Natural killer cell (primary cell): ENCODE data around the gene ATP10A. TPM values are rescaled to one million over a fixed set of nuclear protein-coding genes. Genes with fewer than 3 reads are reported as not detected.
A peak's percentile ranks its signal among the peaks of the same experiment; 100 is the strongest.

Experiments used
- ATAC-seq, 3 donors: fragments of 150-1000 bp in 2 of 3; fragments of 200-7000 bp in 1 of 3; cut with Tn5 transposase; 1 replicate in 1 of 3; 2 replicates in 2 of 3; pipeline ENCODE4 v1.10.0; 2021; ENCODE audit warnings: mild to moderate bottlenecking in 2 of 3, moderate library complexity in 2 of 3
- DNase-seq, 2 donors: peaks; one replicate each; pipeline versions ENCODE4 v3.0.0 to v3.0.0-alpha.2; 2013 to 2021; ENCODE audit warnings: mixed read lengths in 1 of 2
- H3K27ac ChIP-seq: one replicate; pipeline ENCODE4 v1.5.1; 2013; ENCODE audit warnings: mild to moderate bottlenecking, low read length
- H3K27me3 ChIP-seq: one replicate; pipeline ENCODE4 v1.6.1; 2013; ENCODE audit warnings: low read length; ENCODE audit not compliant: control insufficient read depth, insufficient read depth
- H3K36me3 ChIP-seq: one replicate; pipeline ENCODE4 v1.6.1; 2013; ENCODE audit warnings: low read length; ENCODE audit not compliant: control insufficient read depth, insufficient read depth
- H3K4me1 ChIP-seq: one replicate; pipeline ENCODE4 v1.6.1; 2013; ENCODE audit warnings: low read length; ENCODE audit not compliant: control insufficient read depth, insufficient read depth
- H3K4me3 ChIP-seq: one replicate; pipeline ENCODE4 v1.5.1; 2013; ENCODE audit warnings: low read length
- H3K9me3 ChIP-seq: one replicate; pipeline ENCODE4 v1.6.1; 2013; ENCODE audit warnings: low read length; ENCODE audit not compliant: control insufficient read depth, insufficient read depth
- H3K27ac Mint-ChIP-seq, 2 donors: one replicate each; pipeline ENCODE4 v1.8.0; 2022; ENCODE audit warnings: mild to moderate bottlenecking in 2 of 2, mixed read lengths in 2 of 2, moderate library complexity in 1 of 2
- H3K27me3 Mint-ChIP-seq, 2 donors: one replicate each; pipeline ENCODE4 v1.8.0; 2022; ENCODE audit warnings: low read depth in 2 of 2, mixed read lengths in 2 of 2
- H3K36me3 Mint-ChIP-seq: one replicate; pipeline ENCODE4 v1.8.0; 2022; ENCODE audit warnings: mixed read lengths
- H3K4me1 Mint-ChIP-seq, 2 donors: one replicate each; pipeline ENCODE4 v1.8.0; 2022; ENCODE audit warnings: mixed read lengths in 2 of 2
- H3K4me3 Mint-ChIP-seq: one replicate; pipeline ENCODE4 v1.8.0; 2022; ENCODE audit warnings: mild to moderate bottlenecking, moderate library complexity, mixed read lengths
- H3K9me3 Mint-ChIP-seq, 2 donors: one replicate each; pipeline ENCODE4 v1.8.0; 2022; ENCODE audit warnings: mixed read lengths in 2 of 2
- CTCF ChIP-seq: fragments of 200-600 bp; IDR thresholded peaks from one replicate; pipeline ENCODE4 v1.8.0; 2022; ENCODE audit warnings: antibody characterized with exemption
- WGBS: methylation state at CpG from one replicate; pipeline ENCODE4 v1.1.7; 2013; ENCODE audit warnings: missing lambda C conversion rate; ENCODE audit not compliant: insufficient coverage; 5-methylcytosine and 5-hydroxymethylcytosine counted together
- intact Hi-C: fragments of 100-400 bp; cut with micrococcal nuclease; formaldehyde crosslinking; loops from one replicate; pipeline ENCODE4 v1.14.2; 2022
- total RNA-seq, 4 donors: library from RNA; stranded (reverse); fragments of 120-200 nt in 1 of 4; gene quantifications; one replicate each; pipeline versions ENCODE4 v1.2.3 to v1.2.4, GENCODE V29; 2013 to 2022

The ATP10A gene
- total RNA-seq, 3 donors from 2014 or later (not counting 1 experiment from before 2014, with no cell fraction given) = 50.1 to 67.0 (median 51.2) TPM

- peak overlapping the region; percentile 93 to 96 for H3K27ac Mint-ChIP-seq
- no peak for ATAC-seq
- peaks cover 11% of the 10 kb centered on the region for H3K36me3 Mint-ChIP-seq
- no peaks in the 10 kb centered on the region for H3K9me3 Mint-ChIP-seq
- H3K27ac ChIP-seq = no peak overlapping the region
- H3K4me1 Mint-ChIP-seq = peaks cover 81 to 88% of the 10 kb centered on the region in 2 donors
- peak in 1 of 2 donors; percentile 41 for DNase-seq
- H3K27me3 ChIP-seq = no peaks in the 10 kb centered on the region
- H3K36me3 ChIP-seq = peaks cover 2% of the 10 kb centered on the region
- intact Hi-C loops = no loop called here
- no peak overlapping the region for H3K4me3 ChIP-seq
- peaks cover 38% of the 10 kb centered on the region for H3K4me1 ChIP-seq
- WGBS = 34% methylated on average over 3 of the region's 4 CpGs
- H3K27me3 Mint-ChIP-seq = no peaks in the 10 kb centered on the region
- no peak for TF ChIP-seq CTCF
- peak overlapping the region; percentile 72 for H3K4me3 Mint-ChIP-seq
- H3K9me3 ChIP-seq = no peaks in the 10 kb centered on the region
Measured at GRCh38 chr15:25852661-25853524, 10.2 kb downstream of the ATP10A start.

GRCh38 chr15:25852027-25852426, 11.1 kb downstream of the ATP10A start:
- H3K36me3 Mint-ChIP-seq = peaks cover 11% of the 10 kb centered on the region
- no peaks in the 10 kb centered on the region for H3K27me3 Mint-ChIP-seq

DNA sequence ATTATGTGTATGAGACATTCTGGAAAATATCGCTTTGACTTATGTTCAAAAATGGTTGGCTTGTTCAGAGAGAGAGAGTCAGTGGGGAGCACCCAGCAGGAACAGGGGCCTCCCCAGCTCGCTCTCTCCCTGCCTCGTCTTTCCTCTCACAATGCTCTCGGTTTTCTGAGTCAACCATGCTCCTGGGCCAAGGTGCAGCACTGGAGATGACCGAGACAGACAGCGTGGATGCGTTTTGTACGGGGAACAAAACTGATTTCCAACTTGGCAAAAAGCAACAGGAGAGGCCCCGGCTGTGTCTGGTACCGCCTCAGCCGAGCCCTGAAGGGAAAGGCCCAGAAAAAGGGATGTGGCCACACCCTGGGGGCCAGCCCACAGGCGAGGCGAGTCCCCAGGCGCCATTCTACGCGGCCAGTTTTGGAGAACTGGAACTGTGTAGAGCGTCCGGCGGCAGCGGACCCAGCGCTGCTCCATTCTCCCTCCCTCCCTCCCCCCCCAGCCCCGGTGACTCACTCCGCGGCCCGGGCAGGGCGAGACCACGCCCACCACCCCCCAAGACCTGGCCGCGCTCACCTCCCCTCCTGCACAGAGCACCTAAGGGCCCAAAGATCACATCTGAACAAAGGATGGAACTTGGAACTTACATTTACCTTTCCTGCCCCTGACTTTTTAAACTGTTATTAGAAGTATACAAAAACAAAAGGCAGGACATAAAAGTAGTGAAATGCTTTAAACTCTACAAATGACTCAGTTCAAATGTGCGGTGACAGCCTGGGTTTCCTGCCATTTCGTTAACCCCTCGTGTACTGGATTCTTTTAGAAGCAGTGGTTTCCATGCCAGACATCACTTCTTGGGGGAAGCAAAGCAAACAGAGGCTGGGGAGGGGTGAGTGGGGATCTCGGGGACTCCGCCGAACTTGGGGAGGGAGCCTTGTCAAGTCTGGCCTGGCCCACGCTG, 12.7 kb downstream of the ATP10A start:
- Mint-ChIP-seq H3K36me3 (no peaks in the 10 kb centered on the region), H3K9me3 (no peaks in the 10 kb centered on the region), H3K4me1 (peaks cover 80 to 85% of the 10 kb centered on the region in 2 donors), H3K4me3 (peak overlapping the region; percentile 97), H3K27ac (peak overlapping the region; percentile 93 to 96), H3K27me3 (no peaks in the 10 kb centered on the region)
- H3K27me3 ChIP-seq = no peaks in the 10 kb centered on the region
- TF ChIP-seq CTCF = no peak
- H3K4me1 ChIP-seq = peaks cover 54% of the 10 kb centered on the region
- intact Hi-C loops = loop anchor here (1.0 to 2.0 kb wide), 2 partner anchors 10 to 56 kb away; no protein-coding TSS in a partner anchor
- WGBS = 6% methylated on average over 35 of the region's 36 CpGs
- peak overlapping the region; percentile 94 for H3K27ac ChIP-seq
- ATAC-seq (peak; percentile 69 to 80 (median 76)), DNase-seq (peak; percentile 70 to 84)
- H3K4me3 ChIP-seq = peak overlapping the region; percentile 51
- H3K9me3 ChIP-seq = no peaks in the 10 kb centered on the region
- H3K36me3 ChIP-seq = no peaks in the 10 kb centered on the region

More at GRCh38 chr15:25852027-25852426, 11.1 kb downstream of the ATP10A start:
- intact Hi-C loops = no loop called here
- H3K9me3 ChIP-seq = no peaks in the 10 kb centered on the region
- no peaks in the 10 kb centered on the region for H3K27me3 ChIP-seq
- no peak overlapping the region for H3K27ac ChIP-seq
- Mint-ChIP-seq H3K4me1 (peaks cover 80 to 83% of the 10 kb centered on the region in 2 donors), H3K27ac (peak overlapping the region; percentile 93 to 96), H3K9me3 (no peaks in the 10 kb centered on the region), H3K4me3 (peak overlapping the region; percentile 72)
- peaks cover 40% of the 10 kb centered on the region for H3K4me1 ChIP-seq
- TF ChIP-seq CTCF = no peak
- H3K36me3 ChIP-seq = no peaks in the 10 kb centered on the region
- no peak overlapping the region for H3K4me3 ChIP-seq
- DNase-seq (no peak), ATAC-seq (no peak)
